ENCODE measurements around the gene PTPRG.
"Not testable (repeated sequence)": the region's sequence is repeated elsewhere in the genome, so short reads cannot be mapped to it uniquely, and the experiment has no call there.

Gene PTPRG

GRCh38 chr3:62038798-62039197, 477.4 kb downstream of the PTPRG start:
- DNase-seq = not testable (repeated sequence)

DNA sequence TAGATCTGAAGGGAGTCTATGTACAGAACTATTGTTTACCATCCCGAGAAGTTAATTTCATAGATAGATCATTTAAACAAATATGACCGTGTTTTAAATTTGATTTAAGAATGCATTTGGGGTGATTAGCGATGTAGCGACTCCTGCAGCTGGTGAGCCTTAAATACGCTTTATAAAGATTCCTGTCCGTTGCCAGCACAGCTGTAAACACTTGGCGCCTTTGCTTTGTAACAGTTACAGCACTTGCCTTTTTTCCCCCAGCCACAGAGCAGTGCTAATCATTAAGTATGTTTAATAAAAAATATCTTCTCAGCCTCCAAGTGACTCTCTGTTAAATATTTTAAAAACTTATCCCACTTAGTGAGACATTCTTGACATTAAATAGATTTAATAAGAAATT, 478.2 kb downstream of the PTPRG start:
- no peak for DNase-seq

- DNase-seq = no peak
Measured at GRCh38 chr3:62041681-62042080, 480.3 kb downstream of the PTPRG start.

DNA sequence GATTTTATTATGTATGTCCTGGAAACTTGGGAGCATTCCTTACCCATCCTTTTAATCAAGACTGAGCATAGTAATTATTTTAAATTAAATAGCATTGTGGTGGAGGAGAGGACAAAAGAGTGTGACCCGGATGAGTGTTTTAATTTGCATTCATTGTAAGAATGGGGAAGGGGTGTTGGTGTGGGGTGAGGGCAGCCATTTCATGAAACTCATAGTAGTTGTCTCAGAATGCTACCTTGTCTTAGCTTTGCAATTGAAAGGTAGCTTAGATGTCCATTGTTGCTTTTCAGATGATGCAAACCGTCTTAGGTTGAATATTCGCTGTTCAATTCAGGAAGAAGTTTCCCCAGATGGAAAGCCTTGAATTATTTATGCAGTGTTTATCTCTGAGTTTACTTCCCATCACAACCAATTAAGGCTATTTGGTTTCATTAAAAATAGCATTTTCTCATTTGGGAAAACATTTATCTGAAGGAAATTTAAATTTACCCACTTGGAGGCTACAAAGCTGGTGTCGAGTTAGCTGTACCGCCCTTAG, 483.6 kb downstream of the PTPRG start:
- DNase-seq = no peak

GRCh38 chr3:62046326-62046725, 485.0 kb downstream of the PTPRG start:
- no peak for DNase-seq

DNA sequence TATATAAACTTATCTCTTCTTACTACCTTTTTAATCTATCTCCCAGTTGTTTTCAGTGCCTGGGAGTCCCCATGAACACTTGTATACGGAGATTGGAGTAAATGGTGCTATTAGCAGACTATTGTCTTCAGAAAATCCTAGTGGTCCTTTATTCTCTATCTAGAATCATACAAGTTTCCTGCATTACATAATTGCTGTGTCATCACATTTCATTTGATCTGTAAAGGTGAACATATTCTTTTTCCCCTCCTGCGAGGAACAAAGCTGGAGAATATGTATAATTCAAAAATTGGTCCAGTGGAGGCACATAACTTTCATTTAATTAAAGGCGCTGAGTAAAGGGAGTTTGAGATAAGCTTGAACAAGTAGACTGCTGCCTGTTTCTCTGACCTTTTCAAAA, 487.2 kb downstream of the PTPRG start:
- no peak for DNase-seq

DNA sequence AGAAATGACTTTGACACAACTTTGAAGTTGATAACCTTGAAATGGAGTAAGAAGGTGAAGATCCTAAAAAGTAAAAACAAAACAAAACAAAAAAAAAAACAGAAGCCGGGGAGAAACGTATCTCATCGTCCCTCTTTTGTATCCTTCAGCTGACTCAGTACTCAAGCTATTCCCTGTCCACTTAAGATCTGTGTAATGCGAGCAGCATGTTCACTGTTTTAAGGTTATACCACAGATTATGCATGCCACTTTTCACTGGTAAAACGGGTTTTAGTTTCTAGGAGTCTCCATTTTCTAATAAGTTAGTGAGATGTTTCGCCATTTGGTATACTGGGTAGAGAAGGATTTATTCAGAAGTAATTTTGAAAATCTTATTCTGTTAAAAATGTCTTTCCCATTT, 487.7 kb downstream of the PTPRG start:
- DNase-seq = no peak

DNA sequence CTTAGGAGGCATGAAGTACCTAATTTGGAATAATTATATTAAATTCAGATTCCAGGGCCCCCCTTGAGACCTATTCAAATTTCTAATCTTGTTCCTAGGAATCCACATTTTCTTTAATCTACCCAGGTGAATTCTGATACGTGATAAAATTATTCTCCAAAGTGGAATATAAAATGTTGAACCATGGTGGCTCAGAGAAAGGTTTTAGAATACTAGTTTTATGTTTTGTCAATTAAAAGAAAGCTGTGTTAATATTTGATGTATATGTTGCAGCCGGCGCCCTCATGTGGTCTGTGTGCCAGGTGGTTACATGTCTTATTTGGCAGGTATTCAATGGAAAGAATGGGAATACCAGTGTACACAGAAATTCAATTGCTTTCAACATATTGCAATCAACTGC, 490.1 kb downstream of the PTPRG start:
- DNase-seq = no peak

GRCh38 chr3:62052331-62052730, 491.0 kb downstream of the PTPRG start:
- no peak for DNase-seq

DNA sequence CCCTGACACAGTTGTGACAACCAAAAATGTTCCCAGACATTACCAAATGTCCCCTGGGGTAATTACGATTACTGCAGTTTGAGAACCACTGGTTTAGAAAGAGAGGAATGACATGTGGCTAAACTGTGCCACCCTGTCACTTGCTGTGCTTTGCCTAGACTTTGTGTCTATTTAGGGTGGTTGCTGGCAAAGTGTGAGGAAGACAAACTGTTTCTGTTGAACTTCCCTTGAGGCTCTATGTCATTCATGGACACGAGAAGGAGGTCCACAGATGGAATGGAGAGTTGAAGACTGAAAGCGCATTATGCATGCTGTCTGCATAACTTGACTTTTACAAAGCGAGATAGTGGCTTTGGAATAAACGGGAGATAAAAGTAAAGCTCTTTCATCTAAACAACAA, 495.3 kb downstream of the PTPRG start:
- DNase-seq = no peak

DNA sequence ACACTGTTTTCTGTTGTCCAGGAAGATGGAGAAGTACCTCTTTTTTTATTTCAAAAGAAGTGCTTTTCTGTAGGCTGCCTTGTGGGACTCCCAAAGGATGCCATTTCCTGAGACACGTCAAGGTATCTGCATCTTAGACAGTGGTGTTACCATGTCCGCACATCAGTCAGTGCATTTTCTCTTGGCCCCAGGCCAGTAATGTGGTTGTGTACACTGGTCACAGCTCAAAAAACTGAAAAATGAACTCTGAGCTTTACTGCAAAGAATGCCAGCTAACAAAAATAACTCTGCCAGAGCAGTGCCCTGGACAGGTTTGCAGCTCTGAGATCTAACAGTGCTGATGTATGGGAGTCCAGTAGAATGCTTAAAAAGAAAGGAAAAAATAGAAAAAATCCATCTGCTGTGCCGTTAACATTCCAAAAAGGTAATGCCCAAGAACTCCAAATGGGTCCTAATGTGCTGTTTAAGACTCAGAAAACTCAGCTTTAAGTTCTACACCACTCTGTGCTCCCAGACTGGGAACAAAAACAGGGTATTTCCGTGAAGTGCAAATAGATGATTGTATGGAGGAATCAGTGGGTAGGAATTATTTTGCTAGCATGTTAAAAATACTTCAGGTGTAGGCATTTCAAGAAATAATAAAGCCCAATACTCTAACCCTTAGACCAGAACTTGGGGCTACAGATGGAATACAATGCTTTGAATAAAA, 496.1 kb downstream of the PTPRG start:
- no peak for DNase-seq

DNA sequence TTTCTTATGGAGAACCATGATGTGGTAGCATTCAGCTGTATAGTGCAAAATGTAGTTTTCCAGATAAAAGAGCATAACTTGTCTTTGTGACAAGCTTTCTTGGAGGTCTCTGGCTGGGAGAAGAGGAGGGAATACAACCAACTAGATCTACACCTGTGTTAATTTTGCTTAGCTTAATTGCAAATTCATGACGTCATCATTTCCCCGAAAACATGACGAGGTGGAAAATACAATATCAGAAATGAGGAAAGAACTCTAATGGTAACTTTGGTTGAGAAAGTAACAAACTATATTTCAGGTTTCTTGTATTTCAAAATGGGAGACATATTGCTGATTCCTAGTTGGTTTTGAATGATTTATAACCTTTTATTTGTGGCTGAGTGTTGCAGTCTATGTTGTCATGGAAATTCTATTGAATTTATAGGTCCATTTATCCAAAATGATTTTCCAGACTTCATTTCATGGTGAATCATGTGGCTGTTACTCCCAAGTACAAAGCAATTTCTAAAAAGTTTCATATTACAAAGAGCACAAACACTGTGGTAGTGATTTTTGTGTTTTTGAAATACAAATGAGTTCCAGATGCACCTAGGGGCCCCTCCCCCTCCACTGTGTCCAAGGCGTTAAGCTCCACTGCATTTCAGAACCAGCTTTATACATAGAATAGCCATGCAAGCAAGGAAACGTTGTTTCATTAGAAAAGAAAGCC, 504.8 kb downstream of the PTPRG start:
- no peak for DNase-seq

DNA sequence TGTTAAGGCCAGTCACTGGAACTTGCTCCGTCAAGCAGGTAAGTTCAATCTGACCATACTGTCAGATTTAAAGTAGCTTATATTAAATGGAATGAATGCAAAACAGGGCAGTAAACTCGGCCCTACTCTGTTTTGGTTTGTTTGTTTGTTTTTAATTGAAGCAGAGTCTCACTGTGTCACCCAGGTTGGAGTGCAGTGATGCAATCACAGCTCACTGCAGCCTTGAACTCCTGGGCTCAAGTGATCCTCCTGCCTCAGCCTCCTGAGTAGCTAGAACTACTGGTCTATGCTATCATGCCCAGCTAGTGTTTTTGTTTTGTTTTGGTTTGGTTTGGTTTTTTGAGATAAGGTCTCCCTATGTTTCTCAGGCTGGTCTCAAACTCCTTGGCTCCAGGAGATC, 507.0 kb downstream of the PTPRG start:
- no peak for DNase-seq

- no peak for DNase-seq
Measured at GRCh38 chr3:62070891-62071290, 509.5 kb downstream of the PTPRG start.

- DNase-seq = no peak
Measured at GRCh38 chr3:62073038-62073437, 511.7 kb downstream of the PTPRG start.

- no peak for DNase-seq
Measured at GRCh38 chr3:62084558-62084957, 523.2 kb downstream of the PTPRG start.

DNA sequence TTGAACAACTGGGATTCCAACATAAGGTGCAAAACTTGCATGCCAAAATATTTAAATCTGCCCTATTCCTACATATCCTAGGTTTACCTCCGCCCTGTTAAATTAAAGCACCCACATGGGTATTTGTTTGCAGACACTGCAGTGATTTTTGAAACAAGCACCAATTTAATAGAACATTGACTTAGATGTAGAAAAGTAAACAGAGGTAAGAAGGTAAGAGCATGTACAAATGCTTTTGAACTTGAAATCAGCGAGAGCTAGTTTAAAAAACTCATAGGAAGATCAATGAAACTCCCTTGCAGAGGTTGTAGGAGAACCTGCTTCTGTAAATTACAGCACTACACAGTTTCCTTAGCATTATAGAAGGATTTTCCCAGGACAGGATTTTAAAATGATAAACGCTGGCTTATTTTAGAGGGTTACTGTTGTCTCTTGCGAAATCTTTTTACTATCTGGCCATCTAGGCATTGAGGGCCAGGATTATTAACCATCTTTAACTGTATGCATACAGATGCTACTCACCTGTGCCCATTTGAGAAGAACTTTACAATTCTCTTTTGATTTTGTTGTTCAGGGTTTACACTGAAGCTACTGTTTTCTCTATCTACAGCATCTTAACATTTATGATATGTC, 527.2 kb downstream of the PTPRG start:
- no peak for DNase-seq

DNA sequence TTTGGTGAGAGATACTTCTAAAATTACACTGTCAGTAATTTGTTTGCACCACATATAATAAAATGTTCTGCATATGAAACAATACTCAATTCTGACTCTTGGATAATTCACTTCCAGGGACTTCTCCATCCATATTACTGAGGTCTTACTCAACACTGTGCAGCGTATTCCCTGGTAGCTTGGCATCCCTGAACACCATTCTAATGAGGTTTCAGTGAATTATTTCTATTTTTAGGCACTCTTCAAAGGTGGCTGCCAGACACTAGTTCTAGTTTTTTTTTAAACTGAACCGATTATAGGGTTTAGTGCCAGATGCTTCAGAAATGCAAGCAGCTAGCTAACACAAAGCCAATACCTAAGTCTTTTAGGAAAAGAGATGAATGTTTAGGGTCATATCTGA, 528.7 kb downstream of the PTPRG start:
- DNase-seq = no peak

GRCh38 chr3:62090519-62090918, 529.1 kb downstream of the PTPRG start:
- DNase-seq = no peak

GRCh38 chr3:62093025-62093424, 531.7 kb downstream of the PTPRG start:
- no peak for DNase-seq

- DNase-seq = no peak
Measured at GRCh38 chr3:62094461-62094860, 533.1 kb downstream of the PTPRG start.

GRCh38 chr3:62095080-62095479, 533.7 kb downstream of the PTPRG start:
- DNase-seq = no peak

GRCh38 chr3:62095756-62096155, 534.4 kb downstream of the PTPRG start:
- no peak for DNase-seq

DNA sequence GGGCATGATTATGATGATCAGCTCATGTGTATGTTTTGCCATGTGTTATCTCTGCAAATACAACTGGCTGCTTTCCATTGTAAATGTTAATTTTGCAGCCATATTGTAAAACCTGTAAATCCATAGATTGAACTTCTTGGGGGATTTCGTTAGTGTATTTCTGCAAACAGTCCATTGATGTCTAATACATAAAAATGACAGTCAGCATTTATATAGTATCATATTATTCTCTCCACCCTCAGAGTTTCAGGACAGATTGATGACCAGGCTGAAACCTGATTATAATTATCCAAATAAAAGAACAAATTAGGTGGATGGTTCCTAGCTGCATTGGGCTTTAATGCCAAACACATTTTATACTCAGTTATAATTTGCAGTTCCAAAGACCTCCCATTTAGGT, 535.1 kb downstream of the PTPRG start:
- DNase-seq = no peak
